ENCODE results near the gene CLEC9A. TPM values are rescaled to one million over a fixed set of nuclear protein-coding genes. Genes with fewer than 3 reads are reported as not detected.

The CLEC9A gene
- total and polyA plus RNA-seq, 4 donors = 0.03 to 0.14 TPM; not detected in 2

- H3K9me3 ChIP-seq (ENCODE audit: control insufficient read depth in 4 of 4, low read length in 3 of 4) = no peaks in the 10 kb centered on the region
- H3K36me3 ChIP-seq (ENCODE audit: control insufficient read depth in 4 of 4, insufficient read depth in 3 of 4, low read depth in 1 of 4, low read length in 3 of 4) = no peaks in the 10 kb centered on the region
- no peak for TF ChIP-seq GABPA (IDR thresholded peaks at IDR 0.05 in 1 of 2, conservative IDR thresholded peaks at IDR 0.05 in 1 of 2)
- TF ChIP-seq TAF1 (conservative IDR thresholded peaks at IDR 0.05) = no peak
- TF ChIP-seq HNF4A (conservative IDR thresholded peaks at IDR 0.05) = no peak
- no peak for TF ChIP-seq HNF4G (IDR thresholded peaks at IDR 0.05)
- no peak for TF ChIP-seq EGR1 (IDR thresholded peaks at IDR 0.05; ENCODE audit: low read depth in 2 of 2)
- no peak for TF ChIP-seq MAX (IDR thresholded peaks at IDR 0.05)
- TF ChIP-seq JUND (IDR thresholded peaks at IDR 0.05) = no peak
- no peak for TF ChIP-seq RXRA (IDR thresholded peaks at IDR 0.05)
- TF ChIP-seq CTCF (IDR thresholded peaks at IDR 0.05; ENCODE audit: low read depth, low read length, missing input control) = no peak
- TF ChIP-seq FOXA2 (IDR thresholded peaks at IDR 0.05) = no peak
- TF ChIP-seq NR2F2 (IDR thresholded peaks at IDR 0.05) = no peak
- no peak for TF ChIP-seq ZBTB33 (IDR thresholded peaks at IDR 0.05)
- TF ChIP-seq YY1 (IDR thresholded peaks at IDR 0.05) = no peak
- TF ChIP-seq ATF3 (IDR thresholded peaks at IDR 0.05) = no peak
- no peak for TF ChIP-seq FOXA1 (IDR thresholded peaks at IDR 0.05)
- TF ChIP-seq REST (IDR thresholded peaks at IDR 0.05) = no peak
- no peak for TF ChIP-seq RAD21 (IDR thresholded peaks at IDR 0.05)
- TF ChIP-seq SP1 (IDR thresholded peaks at IDR 0.05) = no peak
- no peak overlapping the region for H3K4me3 ChIP-seq (ENCODE audit: low read depth in 1 of 3, low read length in 3 of 3)
- no peak for DNase-seq (ENCODE audit: low spot score)
- H3K4me1 ChIP-seq (ENCODE audit: control insufficient read depth in 4 of 4, insufficient read depth in 4 of 4, low read length in 3 of 4) = no peaks in the 10 kb centered on the region
- 89% methylated on average over 3 of the region's 3 CpGs for WGBS
- H3K27ac ChIP-seq (ENCODE audit: low read depth in 1 of 2, low read length in 2 of 2) = no peak overlapping the region
- H3K9ac ChIP-seq (ENCODE audit: low read depth in 1 of 2, low read length in 2 of 2) = no peak overlapping the region
- H3K27me3 ChIP-seq (ENCODE audit: control insufficient read depth in 4 of 4, insufficient read depth in 4 of 4, low read length in 3 of 4) = no peaks in the 10 kb centered on the region
These were observed 65.5 kb downstream of the CLEC9A start for GRCh38 chr12:10095971-10096370.
